ENCODE results near the gene CREBRF. TPM values are rescaled to one million over a fixed set of nuclear protein-coding genes. Genes with fewer than 3 reads are reported as not detected.

The CREBRF gene
- total RNA-seq, 2 donors from 2014 or later: 12.2 to 12.7 TPM

DNA sequence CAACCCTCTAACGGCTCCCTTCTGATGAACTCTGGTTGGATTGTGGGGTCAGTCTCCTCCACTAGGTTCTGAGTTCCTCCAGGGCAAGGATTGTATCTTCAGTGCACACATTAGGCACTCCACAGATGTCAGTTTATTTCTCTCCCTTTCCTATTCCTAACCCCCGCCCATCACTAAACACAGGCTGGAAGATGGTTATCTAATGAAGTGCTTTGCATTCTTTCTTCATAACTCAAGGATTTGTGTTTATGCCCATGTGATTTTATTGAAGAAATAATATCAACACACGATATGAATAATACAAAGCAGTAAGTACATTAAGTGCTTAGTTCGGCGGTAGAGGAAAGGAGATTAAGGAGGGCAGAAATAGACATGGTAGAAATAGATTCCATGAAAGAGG lies 4.4 kb upstream of the CREBRF start:
- Histone ChIP-seq H3K9me3 (ENCODE audit: control insufficient read depth, low read length) (no peaks in the 10 kb centered on the region), H3K4me3 (ENCODE audit: low read length) (no peak overlapping the region), H3K9ac (ENCODE audit: extremely low read depth, low read length, poor library complexity, severe bottlenecking) (no peak overlapping the region), H3K27ac (ENCODE audit: low read depth, low read length) (no peak overlapping the region), H3K4me1 (ENCODE audit: control insufficient read depth, insufficient read depth, low read length) (no peaks in the 10 kb centered on the region), H3K36me3 (ENCODE audit: control insufficient read depth, insufficient read depth, low read length) (no peaks in the 10 kb centered on the region), H3K27me3 (ENCODE audit: control insufficient read depth, insufficient read depth, low read length, poor library complexity, severe bottlenecking) (no peaks in the 10 kb centered on the region)
- H3K36me3 Mint-ChIP-seq (ENCODE audit: low read depth): no peaks in the 10 kb centered on the region
- WGBS, 2 experiments (ENCODE audit: insufficient coverage in 1 of 2, insufficient read length in 1 of 2): 95 to 96% methylated on average over 3 to 5 of the region's 5 CpGs
- DNase-seq: no peak
- peaks cover 22% of the 10 kb centered on the region for H3K27me3 Mint-ChIP-seq (ENCODE audit: insufficient read depth)
- H3K4me1 Mint-ChIP-seq: peaks cover 12% of the 10 kb centered on the region
- no peak overlapping the region for H3K27ac Mint-ChIP-seq
- H3K9me3 Mint-ChIP-seq: no peaks in the 10 kb centered on the region
- TF ChIP-seq, protein P1, sequence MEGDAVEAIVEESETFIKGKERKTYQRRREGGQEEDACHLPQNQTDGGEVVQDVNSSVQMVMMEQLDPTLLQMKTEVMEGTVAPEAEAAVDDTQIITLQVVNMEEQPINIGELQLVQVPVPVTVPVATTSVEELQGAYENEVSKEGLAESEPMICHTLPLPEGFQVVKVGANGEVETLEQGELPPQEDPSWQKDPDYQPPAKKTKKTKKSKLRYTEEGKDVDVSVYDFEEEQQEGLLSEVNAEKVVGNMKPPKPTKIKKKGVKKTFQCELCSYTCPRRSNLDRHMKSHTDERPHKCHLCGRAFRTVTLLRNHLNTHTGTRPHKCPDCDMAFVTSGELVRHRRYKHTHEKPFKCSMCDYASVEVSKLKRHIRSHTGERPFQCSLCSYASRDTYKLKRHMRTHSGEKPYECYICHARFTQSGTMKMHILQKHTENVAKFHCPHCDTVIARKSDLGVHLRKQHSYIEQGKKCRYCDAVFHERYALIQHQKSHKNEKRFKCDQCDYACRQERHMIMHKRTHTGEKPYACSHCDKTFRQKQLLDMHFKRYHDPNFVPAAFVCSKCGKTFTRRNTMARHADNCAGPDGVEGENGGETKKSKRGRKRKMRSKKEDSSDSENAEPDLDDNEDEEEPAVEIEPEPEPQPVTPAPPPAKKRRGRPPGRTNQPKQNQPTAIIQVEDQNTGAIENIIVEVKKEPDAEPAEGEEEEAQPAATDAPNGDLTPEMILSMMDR (conservative IDR thresholded peaks at IDR 0.05): no peak
- H3K4me3 Mint-ChIP-seq: no peak overlapping the region

GRCh38 chr5:173053041-173053440 lies 3.1 kb upstream of the CREBRF start:
- 94 to 98% methylated on average over 3 of the region's 3 CpGs for WGBS, 2 experiments (ENCODE audit: insufficient coverage in 1 of 2, insufficient read length in 1 of 2)
- TF ChIP-seq, protein P1 (conservative IDR thresholded peaks at IDR 0.05): no peak
- Mint-ChIP-seq H3K4me1 (peaks cover 12% of the 10 kb centered on the region), H3K9me3 (no peaks in the 10 kb centered on the region), H3K4me3 (no peak overlapping the region), H3K27ac (no peak overlapping the region), H3K36me3 (ENCODE audit: low read depth) (no peaks in the 10 kb centered on the region), H3K27me3 (ENCODE audit: insufficient read depth) (peaks cover 18% of the 10 kb centered on the region)
- H3K9ac ChIP-seq (ENCODE audit: extremely low read depth, low read length, poor library complexity, severe bottlenecking): no peak overlapping the region
- H3K36me3 ChIP-seq (ENCODE audit: control insufficient read depth, insufficient read depth, low read length): no peaks in the 10 kb centered on the region
- H3K27ac ChIP-seq (ENCODE audit: low read depth, low read length): no peak overlapping the region
- H3K9me3 ChIP-seq (ENCODE audit: control insufficient read depth, low read length): no peaks in the 10 kb centered on the region
- no peak overlapping the region for H3K4me3 ChIP-seq (ENCODE audit: low read length)
- no peaks in the 10 kb centered on the region for H3K27me3 ChIP-seq (ENCODE audit: control insufficient read depth, insufficient read depth, low read length, poor library complexity, severe bottlenecking)
- no peak for DNase-seq
- no peaks in the 10 kb centered on the region for H3K4me1 ChIP-seq (ENCODE audit: control insufficient read depth, insufficient read depth, low read length)

GRCh38 chr5:173055042-173055721 lies 970 bp upstream of the CREBRF start:
- Mint-ChIP-seq H3K4me1 (peaks cover 12% of the 10 kb centered on the region), H3K27me3 (ENCODE audit: insufficient read depth) (peaks cover 13% of the 10 kb centered on the region), H3K4me3 (peak overlapping the region; percentile 87), H3K27ac (no peak overlapping the region), H3K9me3 (no peaks in the 10 kb centered on the region), H3K36me3 (ENCODE audit: low read depth) (no peaks in the 10 kb centered on the region)
- whole genome bisulfite sequencing, 2 experiments (ENCODE audit: insufficient coverage in 1 of 2, insufficient read length in 1 of 2): 40 to 57% methylated on average over 7 to 10 of the region's 10 CpGs
- DNase-seq: no peak
- H3K9me3 ChIP-seq (ENCODE audit: control insufficient read depth, low read length): no peaks in the 10 kb centered on the region
- no peaks in the 10 kb centered on the region for H3K36me3 ChIP-seq (ENCODE audit: control insufficient read depth, insufficient read depth, low read length)
- H3K27ac ChIP-seq (ENCODE audit: low read depth, low read length): no peak overlapping the region
- TF ChIP-seq, protein P1 (conservative IDR thresholded peaks at IDR 0.05): no peak
- H3K9ac ChIP-seq (ENCODE audit: extremely low read depth, low read length, poor library complexity, severe bottlenecking): no peak overlapping the region
- H3K4me1 ChIP-seq (ENCODE audit: control insufficient read depth, insufficient read depth, low read length): no peaks in the 10 kb centered on the region
- peak overlapping the region; percentile 96 for H3K4me3 ChIP-seq (ENCODE audit: low read length)
- H3K27me3 ChIP-seq (ENCODE audit: control insufficient read depth, insufficient read depth, low read length, poor library complexity, severe bottlenecking): no peaks in the 10 kb centered on the region

Measured in endodermal cell (in vitro differentiated cells).